ENCODE data around the gene ARHGEF39. TPM values are rescaled to one million over a fixed set of nuclear protein-coding genes. Genes with fewer than 3 reads are reported as not detected.

ARHGEF39 gene
- total RNA-seq, 1 donor from 2014 or later = 14.2 TPM

DNA sequence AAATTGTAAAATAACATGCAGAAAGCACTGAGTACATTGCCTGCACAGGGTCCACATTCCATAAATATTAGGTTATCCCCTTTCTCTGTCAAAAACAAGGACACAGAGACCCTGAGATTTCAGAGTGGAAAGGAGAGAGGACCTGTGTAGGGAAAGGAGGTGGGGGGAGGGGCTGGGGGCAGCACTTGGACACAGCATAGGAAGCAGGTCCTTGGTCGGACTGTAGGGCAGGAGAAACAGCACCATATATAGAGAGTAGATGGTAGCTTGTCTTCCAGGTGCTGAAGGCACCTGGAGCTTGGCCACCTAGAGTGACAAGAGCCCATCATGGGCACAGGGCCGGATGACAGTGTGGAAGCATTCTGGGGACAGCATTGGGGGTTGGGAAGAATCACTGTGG lies 22.3 kb upstream of the ARHGEF39 start:
- Mint-ChIP-seq H3K4me1 (ENCODE audit: unreplicated experiment) (peaks cover 34% of the 10 kb centered on the region), H3K36me3 (peaks cover 19% of the 10 kb centered on the region), H3K27me3 (no peaks in the 10 kb centered on the region), H3K27ac (peak overlapping the region; percentile 87), H3K9me3 (no peaks in the 10 kb centered on the region), H3K4me3 (peak overlapping the region; percentile 86)
- TF ChIP-seq, protein P1, sequence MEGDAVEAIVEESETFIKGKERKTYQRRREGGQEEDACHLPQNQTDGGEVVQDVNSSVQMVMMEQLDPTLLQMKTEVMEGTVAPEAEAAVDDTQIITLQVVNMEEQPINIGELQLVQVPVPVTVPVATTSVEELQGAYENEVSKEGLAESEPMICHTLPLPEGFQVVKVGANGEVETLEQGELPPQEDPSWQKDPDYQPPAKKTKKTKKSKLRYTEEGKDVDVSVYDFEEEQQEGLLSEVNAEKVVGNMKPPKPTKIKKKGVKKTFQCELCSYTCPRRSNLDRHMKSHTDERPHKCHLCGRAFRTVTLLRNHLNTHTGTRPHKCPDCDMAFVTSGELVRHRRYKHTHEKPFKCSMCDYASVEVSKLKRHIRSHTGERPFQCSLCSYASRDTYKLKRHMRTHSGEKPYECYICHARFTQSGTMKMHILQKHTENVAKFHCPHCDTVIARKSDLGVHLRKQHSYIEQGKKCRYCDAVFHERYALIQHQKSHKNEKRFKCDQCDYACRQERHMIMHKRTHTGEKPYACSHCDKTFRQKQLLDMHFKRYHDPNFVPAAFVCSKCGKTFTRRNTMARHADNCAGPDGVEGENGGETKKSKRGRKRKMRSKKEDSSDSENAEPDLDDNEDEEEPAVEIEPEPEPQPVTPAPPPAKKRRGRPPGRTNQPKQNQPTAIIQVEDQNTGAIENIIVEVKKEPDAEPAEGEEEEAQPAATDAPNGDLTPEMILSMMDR (conservative IDR thresholded peaks at IDR 0.05) = no peak
- DNase-seq (ENCODE audit: extremely low spot score, unreplicated experiment) = no peak

DNA sequence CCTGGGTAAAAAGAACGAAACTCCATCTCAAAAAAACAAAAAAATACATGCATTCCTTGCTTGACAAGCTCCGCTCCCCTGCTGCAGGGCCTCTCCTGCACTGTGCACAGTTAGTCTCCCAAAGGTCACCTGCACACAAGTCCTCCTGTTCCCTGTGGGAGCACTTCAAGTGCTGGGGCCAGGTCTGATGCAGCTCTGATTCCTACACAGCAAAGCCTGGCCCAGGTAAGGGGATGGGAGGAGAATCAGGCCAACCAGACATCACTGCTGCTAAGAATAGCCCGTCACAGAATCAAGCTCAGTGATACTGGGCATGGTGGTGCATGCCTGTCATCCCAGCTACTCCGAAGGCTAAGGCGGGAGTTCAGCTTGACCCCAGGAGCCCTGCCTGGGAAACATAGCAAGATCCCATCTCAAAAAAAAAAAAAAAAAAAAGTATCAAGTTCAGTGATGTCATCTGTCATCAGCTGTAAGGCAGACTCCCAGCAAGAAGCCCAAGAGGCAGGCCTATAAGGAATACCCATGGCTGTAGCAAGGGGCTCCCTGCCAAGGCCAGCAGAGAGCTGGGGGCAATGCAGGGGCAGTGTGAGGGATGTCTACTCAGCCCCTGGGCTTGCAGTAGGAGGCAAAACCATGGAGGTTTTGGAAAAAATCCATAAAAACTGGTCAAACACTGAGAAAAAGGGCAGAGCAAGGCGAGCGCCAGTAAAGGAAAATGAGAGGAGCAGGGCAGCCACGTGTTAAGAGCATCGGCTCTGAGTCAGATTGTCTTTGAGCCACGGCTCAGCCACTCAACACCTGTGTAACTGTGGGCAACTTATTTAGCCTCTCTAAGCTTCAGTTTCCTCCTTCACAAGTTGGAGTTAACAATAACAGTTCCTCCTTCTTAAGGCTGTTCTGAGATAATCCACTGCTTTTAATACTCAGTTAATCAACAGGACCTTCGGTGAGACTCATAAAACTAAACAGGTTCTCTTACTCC lies 21.5 kb upstream of the ARHGEF39 start:
- H3K27me3 Mint-ChIP-seq = no peaks in the 10 kb centered on the region
- H3K4me3 Mint-ChIP-seq = peak overlapping the region; percentile 86
- TF ChIP-seq, protein P1 (conservative IDR thresholded peaks at IDR 0.05) = no peak
- H3K4me1 Mint-ChIP-seq (ENCODE audit: unreplicated experiment) = peaks cover 36% of the 10 kb centered on the region
- H3K36me3 Mint-ChIP-seq = peaks cover 19% of the 10 kb centered on the region
- H3K27ac Mint-ChIP-seq = peak overlapping the region; percentile 67
- H3K9me3 Mint-ChIP-seq = no peaks in the 10 kb centered on the region
- no peak for DNase-seq (ENCODE audit: extremely low spot score, unreplicated experiment)

- Mint-ChIP-seq H3K27ac (no peak overlapping the region), H3K4me1 (ENCODE audit: unreplicated experiment) (peaks cover 37% of the 10 kb centered on the region), H3K4me3 (no peak overlapping the region), H3K9me3 (no peaks in the 10 kb centered on the region), H3K27me3 (no peaks in the 10 kb centered on the region), H3K36me3 (peaks cover 19% of the 10 kb centered on the region)
- DNase-seq (ENCODE audit: extremely low spot score, unreplicated experiment) = no peak
- TF ChIP-seq, protein P1 (conservative IDR thresholded peaks at IDR 0.05) = no peak
Measured at GRCh38 chr9:35685506-35685905, 20.5 kb upstream of the ARHGEF39 start.

DNA sequence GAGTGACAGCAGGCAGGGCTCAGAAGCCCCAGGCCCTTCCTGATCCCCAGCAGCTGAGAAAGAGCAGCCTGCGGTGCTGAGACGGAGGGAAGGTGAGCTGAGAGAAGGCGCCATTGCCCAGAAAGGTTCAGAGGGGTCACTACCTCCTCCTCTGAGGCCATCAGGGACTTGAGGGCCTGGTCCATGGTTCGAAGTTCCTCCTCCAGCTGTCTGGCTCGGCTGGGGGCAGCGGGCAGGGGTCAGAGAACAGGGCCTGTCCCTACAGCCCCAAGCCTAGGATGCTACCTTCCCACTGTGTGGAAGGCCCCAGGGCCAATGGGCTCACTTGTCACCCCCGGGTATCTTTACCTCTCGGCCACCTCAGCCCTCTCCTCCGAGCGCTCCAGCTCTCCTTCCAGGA lies 19.9 kb upstream of the ARHGEF39 start:
- peaks cover 37% of the 10 kb centered on the region for H3K4me1 Mint-ChIP-seq (ENCODE audit: unreplicated experiment)
- H3K4me3 Mint-ChIP-seq = no peak overlapping the region
- TF ChIP-seq, protein P1 (conservative IDR thresholded peaks at IDR 0.05) = no peak
- no peaks in the 10 kb centered on the region for H3K27me3 Mint-ChIP-seq
- H3K27ac Mint-ChIP-seq = no peak overlapping the region
- no peak for DNase-seq (ENCODE audit: extremely low spot score, unreplicated experiment)
- peaks cover 19% of the 10 kb centered on the region for H3K36me3 Mint-ChIP-seq
- H3K9me3 Mint-ChIP-seq = no peaks in the 10 kb centered on the region

GRCh38 chr9:35683323-35683722 lies 18.3 kb upstream of the ARHGEF39 start:
- TF ChIP-seq, protein P1 (conservative IDR thresholded peaks at IDR 0.05) = no peak
- DNase-seq (ENCODE audit: extremely low spot score, unreplicated experiment) = no peak
- Mint-ChIP-seq H3K27me3 (no peaks in the 10 kb centered on the region), H3K4me3 (no peak overlapping the region), H3K27ac (no peak overlapping the region), H3K36me3 (peaks cover 15% of the 10 kb centered on the region), H3K9me3 (no peaks in the 10 kb centered on the region), H3K4me1 (ENCODE audit: unreplicated experiment) (peaks cover 29% of the 10 kb centered on the region)

Data from type B pancreatic cell (in vitro differentiated cells).